WTC11 (cell line): Measurements from ENCODE around the gene NDUFS1. TPM values are rescaled to one million over a fixed set of nuclear protein-coding genes. Genes with fewer than 3 reads are reported as not detected.

Experiments used
- ATAC-seq: fragments of 200-7000 bp; cut with Tn5 transposase; 2 replicates; pipeline ENCODE4 v1.10.0; 2021; ENCODE audit warnings: mild to moderate bottlenecking, moderate library complexity
- CTCF ChIA-PET: fragments of 300-600 bp; sonication (Branson Sonifier 250); formaldehyde crosslinking; loops from one replicate; lab custom pipeline; 2021; ENCODE audit warnings: antibody characterized with exemption; lab: Charles Lee
- POLR2A ChIA-PET: fragments of 350-600 bp; sonication (Branson Sonifier 250); formaldehyde crosslinking; loops from one replicate; lab custom pipeline; 2021; ENCODE audit warnings: antibody characterized with exemption; lab: Charles Lee
- DNase-seq: peaks from one replicate; pipeline ENCODE4 v3.0.0; 2021; ENCODE audit warnings: low spot score
- H3K27ac Mint-ChIP-seq: 2 replicates; pipeline ENCODE4 v1.8.0; 2021; ENCODE audit warnings: mixed read lengths
- H3K27me3 Mint-ChIP-seq: 2 replicates; pipeline ENCODE4 v1.8.0; 2021; ENCODE audit warnings: low read depth, mild to moderate bottlenecking, moderate library complexity, mixed read lengths
- H3K36me3 Mint-ChIP-seq: 2 replicates; pipeline ENCODE4 v1.8.0; 2021; ENCODE audit warnings: mixed read lengths
- H3K4me1 Mint-ChIP-seq: 2 replicates; pipeline ENCODE4 v1.8.0; 2022; ENCODE audit warnings: mixed read lengths
- H3K4me3 Mint-ChIP-seq: 2 replicates; pipeline ENCODE4 v1.8.0; 2021; ENCODE audit warnings: mild to moderate bottlenecking, moderate library complexity, mixed read lengths
- H3K9me3 Mint-ChIP-seq: 2 replicates; pipeline ENCODE4 v1.8.0; 2021; ENCODE audit warnings: mixed read lengths
- ATF1 ChIP-seq: sonication (generic); formaldehyde crosslinking; IDR thresholded peaks from 2 replicates; pipeline ENCODE4 v1.8.1; 2023; ENCODE audit warnings: mild to moderate bottlenecking, moderate library complexity, missing genetic modification reagents
- CREB1 ChIP-seq: sonication (generic); formaldehyde crosslinking; IDR thresholded peaks from 2 replicates; pipeline ENCODE4 v1.8.0; 2023; ENCODE audit warnings: mild to moderate bottlenecking, missing genetic modification reagents
- CREM ChIP-seq: sonication (generic); formaldehyde crosslinking; IDR thresholded peaks from 2 replicates; pipeline ENCODE4 v1.8.1; 2022; ENCODE audit warnings: mild to moderate bottlenecking, missing genetic modification reagents, moderate library complexity
- FOXJ3 ChIP-seq: sonication (generic); formaldehyde crosslinking; IDR thresholded peaks from 2 replicates; pipeline ENCODE4 v1.9.0; 2021; ENCODE audit warnings: missing genetic modification reagents, mild to moderate bottlenecking, borderline replicate concordance
- GABPB1 ChIP-seq: sonication (generic); formaldehyde crosslinking; IDR thresholded peaks from 2 replicates; pipeline ENCODE4 v1.8.1; 2023; ENCODE audit warnings: mild to moderate bottlenecking, missing genetic modification reagents
- GRHL2 ChIP-seq: fragments of 250-450 bp; sonication (Bioruptor Pico); IDR thresholded peaks from 2 replicates; pipeline ENCODE4 v1.8.0; 2022; ENCODE audit warnings: mild to moderate bottlenecking, moderate library complexity; ENCODE audit not compliant: insufficient replicate concordance, severe bottlenecking
- HMGA2 ChIP-seq: fragments of 250-450 bp; sonication (Bioruptor Pico); IDR thresholded peaks from 2 replicates; pipeline ENCODE4 v1.4.0; 2021; ENCODE audit warnings: mild to moderate bottlenecking, moderate library complexity
- JAZF1 ChIP-seq: fragments of 250-450 bp; sonication (Bioruptor Pico); IDR thresholded peaks from 2 replicates; pipeline ENCODE4 v1.9.0; 2021; ENCODE audit warnings: moderate library complexity, mild to moderate bottlenecking, inconsistent platforms
- KAT7 ChIP-seq: sonication (generic); formaldehyde crosslinking; IDR thresholded peaks from 2 replicates; pipeline ENCODE4 v1.8.1; 2023; ENCODE audit warnings: missing genetic modification reagents, mild to moderate bottlenecking, borderline replicate concordance
- MYBL2 ChIP-seq: sonication (generic); formaldehyde crosslinking; IDR thresholded peaks from 2 replicates; pipeline ENCODE4 v1.8.1; 2023; ENCODE audit warnings: mild to moderate bottlenecking, moderate library complexity, missing genetic modification reagents
- NFE2L1 ChIP-seq: sonication (generic); formaldehyde crosslinking; IDR thresholded peaks from 2 replicates; pipeline ENCODE4 v1.8.1; 2023; ENCODE audit warnings: missing genetic modification reagents
- NR1H2 ChIP-seq: sonication (generic); formaldehyde crosslinking; IDR thresholded peaks from 2 replicates; pipeline ENCODE4 v1.9.0; 2021; ENCODE audit warnings: mild to moderate bottlenecking, moderate library complexity, missing genetic modification reagents
- NR3C1 ChIP-seq: sonication (generic); formaldehyde crosslinking; conservative IDR thresholded peaks from 2 replicates; pipeline ENCODE4 v1.8.1; 2023; ENCODE audit warnings: low read depth, mild to moderate bottlenecking, missing genetic modification reagents
- RORB ChIP-seq: fragments of 250-450 bp; sonication (Bioruptor Pico); IDR thresholded peaks from 2 replicates; pipeline ENCODE4 v1.9.0; 2021; ENCODE audit warnings: mild to moderate bottlenecking
- TCF7 ChIP-seq: sonication (generic); formaldehyde crosslinking; IDR thresholded peaks from 2 replicates; pipeline ENCODE4 v1.8.0; 2022; ENCODE audit warnings: mild to moderate bottlenecking, low read depth, missing genetic modification reagents, moderate library complexity
- TEAD1 ChIP-seq: sonication (generic); formaldehyde crosslinking; IDR thresholded peaks from 2 replicates; pipeline ENCODE4 v1.8.0; 2022; ENCODE audit warnings: mild to moderate bottlenecking, missing genetic modification reagents
- ZNF121 ChIP-seq: sonication (generic); formaldehyde crosslinking; IDR thresholded peaks from 2 replicates; pipeline ENCODE4 v1.8.0; 2023; ENCODE audit warnings: missing genetic modification reagents
- ZNF317 ChIP-seq: sonication (generic); formaldehyde crosslinking; IDR thresholded peaks from 2 replicates; pipeline ENCODE4 v1.8.1; 2023; ENCODE audit warnings: low read depth, mild to moderate bottlenecking, moderate library complexity, missing genetic modification reagents, borderline replicate concordance
- total RNA-seq: library from RNA; stranded (reverse); gene quantifications from 3 replicates; pipeline ENCODE4 v1.2.3, GENCODE V29; 2021
- TF ChIP-seq, protein P1 (sequence below): sonication (generic); formaldehyde crosslinking; conservative IDR thresholded peaks from 2 replicates; pipeline ENCODE4 v1.8.1; 2023; ENCODE audit warnings: mild to moderate bottlenecking, low read depth, missing genetic modification reagents, moderate library complexity
- TF ChIP-seq, protein P2 (sequence below): sonication (generic); formaldehyde crosslinking; IDR thresholded peaks from 2 replicates; pipeline ENCODE4 v1.8.0; 2022; ENCODE audit warnings: mild to moderate bottlenecking, missing genetic modification reagents
- TF ChIP-seq, protein P3 (sequence below): sonication (generic); formaldehyde crosslinking; IDR thresholded peaks from 2 replicates; pipeline ENCODE4 v1.8.1; 2022; ENCODE audit warnings: mild to moderate bottlenecking, missing genetic modification reagents, moderate library complexity, borderline replicate concordance
- TF ChIP-seq, protein P4 (sequence below): sonication (generic); formaldehyde crosslinking; IDR thresholded peaks from 2 replicates; pipeline ENCODE4 v1.8.1; 2022; ENCODE audit warnings: low read depth, mild to moderate bottlenecking, moderate library complexity, missing genetic modification reagents, borderline replicate concordance
- TF ChIP-seq, protein P5 (sequence below): sonication (generic); formaldehyde crosslinking; IDR thresholded peaks from 2 replicates; pipeline ENCODE4 v1.8.1; 2022; ENCODE audit warnings: missing genetic modification reagents, borderline replicate concordance

NDUFS1 gene
- total RNA-seq, 1 experiment from 2014 or later: 106 TPM

DNA sequence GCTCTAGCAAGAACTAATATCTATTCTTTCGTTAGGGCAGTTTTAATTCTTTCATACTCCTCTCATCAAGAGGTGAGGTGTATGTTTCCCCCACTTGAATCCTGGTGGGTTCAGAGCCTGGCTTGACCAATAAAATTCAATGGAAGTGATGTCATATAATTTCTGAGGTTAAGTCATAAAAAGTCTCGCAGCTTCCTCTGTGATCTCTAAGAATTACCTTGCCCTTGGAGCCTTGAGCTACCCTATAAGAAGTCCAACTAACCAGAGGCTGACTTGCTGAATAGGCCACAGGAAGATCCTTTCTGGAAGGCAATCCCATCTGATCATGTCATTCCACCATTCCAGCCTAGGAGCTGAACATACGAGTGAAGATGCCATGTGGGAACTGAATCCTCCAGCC is 47.1 kb downstream of the NDUFS1 start:
- no peaks in the 10 kb centered on the region for H3K4me1 Mint-ChIP-seq
- TF ChIP-seq, protein P1, sequence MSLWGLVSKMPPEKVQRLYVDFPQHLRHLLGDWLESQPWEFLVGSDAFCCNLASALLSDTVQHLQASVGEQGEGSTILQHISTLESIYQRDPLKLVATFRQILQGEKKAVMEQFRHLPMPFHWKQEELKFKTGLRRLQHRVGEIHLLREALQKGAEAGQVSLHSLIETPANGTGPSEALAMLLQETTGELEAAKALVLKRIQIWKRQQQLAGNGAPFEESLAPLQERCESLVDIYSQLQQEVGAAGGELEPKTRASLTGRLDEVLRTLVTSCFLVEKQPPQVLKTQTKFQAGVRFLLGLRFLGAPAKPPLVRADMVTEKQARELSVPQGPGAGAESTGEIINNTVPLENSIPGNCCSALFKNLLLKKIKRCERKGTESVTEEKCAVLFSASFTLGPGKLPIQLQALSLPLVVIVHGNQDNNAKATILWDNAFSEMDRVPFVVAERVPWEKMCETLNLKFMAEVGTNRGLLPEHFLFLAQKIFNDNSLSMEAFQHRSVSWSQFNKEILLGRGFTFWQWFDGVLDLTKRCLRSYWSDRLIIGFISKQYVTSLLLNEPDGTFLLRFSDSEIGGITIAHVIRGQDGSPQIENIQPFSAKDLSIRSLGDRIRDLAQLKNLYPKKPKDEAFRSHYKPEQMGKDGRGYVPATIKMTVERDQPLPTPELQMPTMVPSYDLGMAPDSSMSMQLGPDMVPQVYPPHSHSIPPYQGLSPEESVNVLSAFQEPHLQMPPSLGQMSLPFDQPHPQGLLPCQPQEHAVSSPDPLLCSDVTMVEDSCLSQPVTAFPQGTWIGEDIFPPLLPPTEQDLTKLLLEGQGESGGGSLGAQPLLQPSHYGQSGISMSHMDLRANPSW: no peak
- TF ChIP-seq NR3C1 (CRISPR knock-in tag) (no peak), CREM (CRISPR knock-in tag) (no peak), MYBL2 (CRISPR knock-in tag) (no peak), GRHL2 (CRISPR knock-in tag) (no peak), JAZF1 (CRISPR knock-in tag) (no peak), CREB1 (no peak), TEAD1 (no peak), FOXJ3 (CRISPR knock-in tag) (no peak)
- TF ChIP-seq, protein P2, sequence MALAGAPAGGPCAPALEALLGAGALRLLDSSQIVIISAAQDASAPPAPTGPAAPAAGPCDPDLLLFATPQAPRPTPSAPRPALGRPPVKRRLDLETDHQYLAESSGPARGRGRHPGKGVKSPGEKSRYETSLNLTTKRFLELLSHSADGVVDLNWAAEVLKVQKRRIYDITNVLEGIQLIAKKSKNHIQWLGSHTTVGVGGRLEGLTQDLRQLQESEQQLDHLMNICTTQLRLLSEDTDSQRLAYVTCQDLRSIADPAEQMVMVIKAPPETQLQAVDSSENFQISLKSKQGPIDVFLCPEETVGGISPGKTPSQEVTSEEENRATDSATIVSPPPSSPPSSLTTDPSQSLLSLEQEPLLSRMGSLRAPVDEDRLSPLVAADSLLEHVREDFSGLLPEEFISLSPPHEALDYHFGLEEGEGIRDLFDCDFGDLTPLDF: no peak
- TF ChIP-seq, protein P3, sequence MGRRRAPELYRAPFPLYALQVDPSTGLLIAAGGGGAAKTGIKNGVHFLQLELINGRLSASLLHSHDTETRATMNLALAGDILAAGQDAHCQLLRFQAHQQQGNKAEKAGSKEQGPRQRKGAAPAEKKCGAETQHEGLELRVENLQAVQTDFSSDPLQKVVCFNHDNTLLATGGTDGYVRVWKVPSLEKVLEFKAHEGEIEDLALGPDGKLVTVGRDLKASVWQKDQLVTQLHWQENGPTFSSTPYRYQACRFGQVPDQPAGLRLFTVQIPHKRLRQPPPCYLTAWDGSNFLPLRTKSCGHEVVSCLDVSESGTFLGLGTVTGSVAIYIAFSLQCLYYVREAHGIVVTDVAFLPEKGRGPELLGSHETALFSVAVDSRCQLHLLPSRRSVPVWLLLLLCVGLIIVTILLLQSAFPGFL (CRISPR knock-in tag): no peak
- TF ChIP-seq, all 79 proteins: peak for 0
- no peak for ATAC-seq
- no peak overlapping the region for H3K4me3 Mint-ChIP-seq
- no peaks in the 10 kb centered on the region for H3K27me3 Mint-ChIP-seq
- POLR2A ChIA-PET: no interaction called here
- H3K27ac Mint-ChIP-seq: no peak overlapping the region
- peaks cover 15% of the 10 kb centered on the region for H3K9me3 Mint-ChIP-seq
- CTCF ChIA-PET: interaction anchor here (2.2 kb wide), 1 partner anchor 108 kb away, joined by 6 read pairs; no protein-coding TSS in a partner anchor
- H3K36me3 Mint-ChIP-seq: peaks cover 26% of the 10 kb centered on the region
- DNase-seq: no peak

DNA sequence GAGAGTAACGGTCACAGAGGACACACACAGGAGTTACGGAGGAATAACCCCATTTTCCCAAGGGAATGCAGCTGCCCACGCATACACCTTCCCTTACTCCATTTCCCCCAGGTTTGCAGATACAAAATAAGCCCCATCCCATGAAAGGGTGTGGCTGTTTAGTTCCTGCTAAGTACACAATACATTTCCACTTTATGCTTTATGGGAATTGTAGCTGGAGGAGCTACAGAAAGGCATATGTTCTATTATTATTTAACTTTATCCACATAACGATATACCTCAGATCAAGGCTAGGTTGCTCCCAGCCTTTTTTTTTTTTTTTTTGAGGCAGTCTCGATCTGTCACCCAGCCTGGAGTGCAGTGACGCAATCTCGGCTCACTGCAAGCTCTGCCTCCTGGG is 50.5 kb downstream of the NDUFS1 start:
- H3K27ac Mint-ChIP-seq: no peak overlapping the region
- peaks cover 5% of the 10 kb centered on the region for H3K9me3 Mint-ChIP-seq
- no peaks in the 10 kb centered on the region for H3K4me1 Mint-ChIP-seq
- ATAC-seq (no peak), DNase-seq (no peak)
- no peak overlapping the region for H3K4me3 Mint-ChIP-seq
- no peaks in the 10 kb centered on the region for H3K27me3 Mint-ChIP-seq
- ChIA-PET POLR2A (interaction anchor here (0.6 to 0.7 kb wide), 2 partner anchors 110 to 1245 kb away, joined by 3 to 4 read pairs; no protein-coding TSS in a partner anchor), CTCF (interaction anchor here (0.6 kb wide), 1 partner anchor 983 kb away, joined by 3 read pairs; no protein-coding TSS in a partner anchor)
- peaks cover 8% of the 10 kb centered on the region for H3K36me3 Mint-ChIP-seq
- TF ChIP-seq NFE2L1 (CRISPR knock-in tag): no peak
- no peak for TF ChIP-seq ZNF317 (CRISPR knock-in tag)
- TF ChIP-seq, protein P3 (CRISPR knock-in tag): no peak
- no peak for TF ChIP-seq RORB (CRISPR knock-in tag)
- TF ChIP-seq, protein P4, sequence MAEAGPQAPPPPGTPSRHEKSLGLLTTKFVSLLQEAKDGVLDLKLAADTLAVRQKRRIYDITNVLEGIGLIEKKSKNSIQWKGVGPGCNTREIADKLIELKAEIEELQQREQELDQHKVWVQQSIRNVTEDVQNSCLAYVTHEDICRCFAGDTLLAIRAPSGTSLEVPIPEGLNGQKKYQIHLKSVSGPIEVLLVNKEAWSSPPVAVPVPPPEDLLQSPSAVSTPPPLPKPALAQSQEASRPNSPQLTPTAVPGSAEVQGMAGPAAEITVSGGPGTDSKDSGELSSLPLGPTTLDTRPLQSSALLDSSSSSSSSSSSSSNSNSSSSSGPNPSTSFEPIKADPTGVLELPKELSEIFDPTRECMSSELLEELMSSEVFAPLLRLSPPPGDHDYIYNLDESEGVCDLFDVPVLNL: no peak
- no peak for TF ChIP-seq TEAD1
- no peak for TF ChIP-seq KAT7 (CRISPR knock-in tag)
- TF ChIP-seq, protein P5, sequence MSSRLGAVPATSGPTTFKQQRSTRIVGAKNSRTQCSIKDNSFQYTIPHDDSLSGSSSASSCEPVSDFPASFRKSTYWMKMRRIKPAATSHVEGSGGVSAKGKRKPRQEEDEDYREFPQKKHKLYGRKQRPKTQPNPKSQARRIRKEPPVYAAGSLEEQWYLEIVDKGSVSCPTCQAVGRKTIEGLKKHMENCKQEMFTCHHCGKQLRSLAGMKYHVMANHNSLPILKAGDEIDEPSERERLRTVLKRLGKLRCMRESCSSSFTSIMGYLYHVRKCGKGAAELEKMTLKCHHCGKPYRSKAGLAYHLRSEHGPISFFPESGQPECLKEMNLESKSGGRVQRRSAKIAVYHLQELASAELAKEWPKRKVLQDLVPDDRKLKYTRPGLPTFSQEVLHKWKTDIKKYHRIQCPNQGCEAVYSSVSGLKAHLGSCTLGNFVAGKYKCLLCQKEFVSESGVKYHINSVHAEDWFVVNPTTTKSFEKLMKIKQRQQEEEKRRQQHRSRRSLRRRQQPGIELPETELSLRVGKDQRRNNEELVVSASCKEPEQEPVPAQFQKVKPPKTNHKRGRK: no peak
- TF ChIP-seq ZNF121: no peak
- TF ChIP-seq GABPB1 (CRISPR knock-in tag): no peak
- no peak for TF ChIP-seq ATF1 (CRISPR knock-in tag)
- TF ChIP-seq, protein P1: no peak
- no peak for TF ChIP-seq TCF7 (CRISPR knock-in tag)
- TF ChIP-seq HMGA2 (CRISPR knock-in tag): no peak
- TF ChIP-seq NR1H2 (CRISPR knock-in tag): no peak
